ENCODE results near the gene NSF.

The NSF gene

DNA sequence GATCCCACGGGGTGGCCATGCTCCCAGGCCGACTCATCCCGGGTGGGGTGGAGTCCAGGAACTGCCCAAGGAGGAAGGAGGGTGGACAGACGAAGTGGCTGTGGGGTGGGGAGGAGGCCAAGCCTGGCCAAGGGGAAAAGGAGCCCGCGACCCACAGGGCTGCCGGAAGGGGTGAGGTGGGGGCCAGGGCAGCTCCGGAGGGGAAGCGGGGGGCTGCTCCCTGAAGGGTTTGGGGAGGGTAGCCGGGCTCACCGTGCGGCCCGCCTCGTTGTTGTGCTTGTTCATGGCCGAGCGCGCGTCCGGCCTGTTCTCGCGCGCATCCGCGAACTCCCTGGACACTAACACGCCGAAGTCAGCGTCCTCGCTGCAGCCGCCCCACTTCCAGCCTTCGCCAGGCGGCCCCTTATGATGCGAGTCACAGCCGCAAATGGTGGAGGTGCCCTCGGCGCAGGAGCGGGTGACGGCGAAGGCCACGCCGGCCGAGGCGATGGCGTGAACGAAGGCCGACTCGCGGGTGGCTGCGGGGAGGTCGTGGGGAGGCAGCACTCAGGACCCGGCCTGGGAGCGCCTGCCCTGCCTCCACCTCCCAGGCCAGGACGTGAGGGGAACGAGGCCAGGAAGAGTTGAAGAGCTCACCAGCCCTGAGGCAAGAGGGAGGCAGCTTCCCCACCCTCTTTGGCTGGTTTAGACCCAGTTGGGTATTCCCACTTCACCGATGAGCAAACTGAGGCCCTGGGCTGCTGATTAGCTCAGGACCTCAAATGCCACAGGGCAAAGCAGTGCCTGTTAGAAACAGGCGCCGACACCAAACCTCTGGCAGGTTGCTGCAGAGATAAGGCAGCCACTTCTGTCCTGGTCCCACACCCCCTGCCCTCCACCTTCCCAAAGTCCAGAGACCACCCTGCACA is 179.3 kb downstream of the NSF start:
- in situ Hi-C loops (cut with MboI; ENCODE audit: low pct_unique_long_range_greater_than_20kb, low sequenced_read_pairs): no loop called here

GRCh38 chr17:46770439-46770817 is 180.0 kb downstream of the NSF start:
- in situ Hi-C loops (cut with MboI; ENCODE audit: low pct_unique_long_range_greater_than_20kb, low sequenced_read_pairs): no loop called here
- DNase-seq: no peak

More for the DNA sequence above, 179.3 kb downstream of the NSF start:
- no peak for DNase-seq

- in situ Hi-C loops (cut with MboI; ENCODE audit: low pct_unique_long_range_greater_than_20kb, low sequenced_read_pairs): no loop called here
- DNase-seq: peak; percentile 47
These were observed 180.5 kb downstream of the NSF start for GRCh38 chr17:46770818-46771560.

DNA sequence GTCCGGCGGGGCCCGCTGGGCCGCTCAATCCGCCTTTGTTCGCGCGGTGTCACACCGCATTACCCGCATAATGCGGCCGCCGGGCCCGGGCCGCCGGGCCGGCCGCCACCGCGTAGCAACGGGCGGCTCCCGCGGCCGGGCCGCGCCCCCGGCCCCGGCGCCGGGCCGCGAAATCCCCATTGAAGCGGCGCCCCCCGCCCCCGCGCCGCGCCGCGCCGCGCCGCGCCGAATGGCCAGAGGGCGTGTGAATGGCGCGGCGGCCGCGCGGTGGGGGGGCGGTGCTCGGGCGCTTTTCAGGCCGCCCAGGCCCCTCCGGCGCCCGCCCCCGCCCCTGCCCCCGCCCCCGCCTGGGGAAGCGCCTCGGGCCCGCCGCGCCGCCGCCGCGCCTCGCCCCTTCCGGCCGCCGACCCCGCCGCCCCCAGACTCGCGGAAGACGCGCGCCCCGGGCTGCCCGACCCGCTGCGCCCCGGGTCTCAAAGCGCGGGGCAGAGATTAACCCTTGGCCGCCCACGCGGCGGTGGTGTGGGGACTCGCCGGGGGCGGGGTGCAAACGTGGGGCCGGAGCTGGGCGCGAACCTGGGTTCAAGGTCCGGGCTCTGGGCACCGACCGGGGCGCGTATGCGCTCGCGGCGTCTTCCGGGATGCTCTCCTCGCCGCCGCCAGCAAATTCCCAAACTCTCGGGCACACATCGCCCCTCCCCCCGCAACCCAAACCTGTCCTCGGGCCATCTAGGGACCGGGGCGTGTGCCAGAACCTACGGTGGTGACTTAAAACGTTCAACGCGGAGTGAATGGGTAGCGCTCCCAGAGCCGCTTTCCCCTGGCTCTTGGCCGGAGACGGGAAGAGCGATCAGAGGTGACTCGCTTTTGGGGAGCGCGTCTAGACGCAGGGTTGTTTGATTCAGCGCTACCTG is 181.3 kb downstream of the NSF start:
- peak; percentile 21 for DNase-seq
- in situ Hi-C loops (cut with MboI; ENCODE audit: low pct_unique_long_range_greater_than_20kb, low sequenced_read_pairs): no loop called here

- DNase-seq: no peak
- in situ Hi-C loops (cut with MboI; ENCODE audit: low pct_unique_long_range_greater_than_20kb, low sequenced_read_pairs): no loop called here
These were observed 182.2 kb downstream of the NSF start for GRCh38 chr17:46772475-46773220.

DNA sequence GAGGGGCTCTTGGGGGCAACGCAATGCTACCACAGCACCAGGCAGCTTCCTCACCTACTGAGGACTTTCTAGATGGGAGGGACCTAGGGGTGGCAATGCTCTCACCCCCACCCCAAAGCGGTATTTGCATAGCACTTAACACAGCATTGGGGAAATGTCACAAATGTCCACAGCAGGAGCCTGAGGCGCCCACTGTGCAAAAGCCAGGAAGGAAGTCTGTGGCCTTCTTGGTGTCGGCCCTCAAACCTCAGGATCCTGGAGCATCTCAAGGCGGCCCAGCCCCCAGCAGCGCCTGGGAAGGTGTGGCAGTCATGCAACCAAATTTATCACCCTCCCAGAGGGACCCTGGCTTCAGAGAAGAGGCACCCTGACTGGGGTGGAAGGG is 182.7 kb downstream of the NSF start:
- DNase-seq: peak; percentile 74
- in situ Hi-C loops (cut with MboI; ENCODE audit: low pct_unique_long_range_greater_than_20kb, low sequenced_read_pairs): no loop called here

GRCh38 chr17:46773676-46774075 is 183.2 kb downstream of the NSF start:
- in situ Hi-C loops (cut with MboI; ENCODE audit: low pct_unique_long_range_greater_than_20kb, low sequenced_read_pairs): no loop called here
- no peak for DNase-seq

GRCh38 chr17:46774108-46774737 is 183.8 kb downstream of the NSF start:
- in situ Hi-C loops (cut with MboI; ENCODE audit: low pct_unique_long_range_greater_than_20kb, low sequenced_read_pairs): no loop called here
- DNase-seq: no peak

DNA sequence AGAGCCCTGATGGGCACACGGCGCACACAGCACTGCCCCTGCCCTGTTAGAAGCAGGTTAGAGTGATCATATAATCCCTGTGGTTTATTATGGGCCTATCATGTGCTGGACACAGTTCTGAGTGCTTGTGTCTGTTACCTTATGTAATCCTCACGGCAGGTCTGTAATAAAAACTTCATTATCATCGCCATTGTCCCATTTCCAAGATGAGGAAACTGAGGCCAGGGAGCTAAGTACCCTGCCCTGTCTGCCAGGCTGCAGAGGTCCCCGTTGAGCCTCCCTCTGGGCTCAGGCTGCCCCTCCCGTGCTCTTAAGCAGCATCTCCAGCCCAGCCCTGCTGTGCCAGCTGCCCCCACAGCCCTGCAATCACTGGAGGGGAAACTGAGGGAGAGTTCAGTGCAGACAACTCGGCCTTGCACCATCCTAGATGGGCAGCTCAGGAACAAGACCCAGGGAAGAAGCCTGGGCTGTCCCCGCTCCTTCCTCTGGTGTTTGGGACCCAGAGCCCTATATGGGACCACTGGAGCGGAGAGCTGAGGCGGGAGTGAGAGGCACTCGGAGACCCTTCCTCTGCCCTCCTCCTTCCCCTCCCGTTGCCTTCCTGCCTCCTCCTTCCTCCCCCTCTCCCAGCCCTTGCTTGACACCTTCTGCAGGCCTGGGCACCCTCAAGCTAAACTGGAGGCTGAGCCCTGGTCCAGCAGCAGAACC is 186.0 kb downstream of the NSF start:
- DNase-seq: no peak
- in situ Hi-C loops (cut with MboI; ENCODE audit: low pct_unique_long_range_greater_than_20kb, low sequenced_read_pairs): no loop called here

DNA sequence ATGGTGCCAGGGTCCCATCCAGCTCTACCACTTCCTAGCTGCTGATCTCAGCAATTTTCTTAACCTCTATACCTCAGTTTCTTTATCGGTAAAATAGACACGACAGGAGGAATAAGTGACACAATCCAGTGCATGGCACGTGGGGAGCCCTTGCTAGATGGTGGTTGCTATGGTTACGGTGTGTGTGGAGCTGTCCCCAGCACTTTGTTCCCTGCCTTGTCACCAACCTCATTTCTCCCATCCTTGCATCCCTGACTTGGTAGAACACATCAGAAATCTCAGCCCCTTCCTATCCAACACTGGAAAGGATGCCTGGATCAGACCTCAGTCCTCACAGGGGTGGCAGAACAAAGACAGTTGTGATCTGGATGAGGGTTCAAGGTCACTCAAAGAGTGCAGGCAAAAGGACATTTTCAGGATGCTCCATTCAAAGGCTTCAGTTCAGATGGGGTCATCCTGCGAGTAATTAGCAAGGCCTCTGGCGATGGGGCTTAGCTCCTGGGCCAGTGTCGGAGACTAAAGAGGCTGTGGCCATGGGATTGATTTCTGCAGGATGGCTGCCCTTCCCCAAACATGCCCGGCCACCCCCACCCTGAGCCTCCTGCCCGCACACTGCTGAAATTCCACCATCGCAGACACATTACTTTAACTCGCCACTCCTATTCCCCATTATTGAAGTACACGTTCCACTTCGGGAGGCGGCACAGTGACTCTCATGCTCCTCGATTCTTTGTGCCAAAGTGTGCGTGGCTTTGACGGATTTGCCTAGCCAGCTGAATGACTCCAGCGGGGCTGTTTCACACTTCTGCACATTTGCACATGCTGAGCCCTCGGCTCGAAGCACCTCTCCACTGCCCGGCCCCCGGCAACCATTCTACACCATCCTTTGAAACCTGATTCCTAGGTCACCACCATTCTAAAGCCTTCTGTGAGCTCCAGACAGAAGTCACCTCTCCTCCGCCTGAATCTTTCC is 187.8 kb downstream of the NSF start:
- in situ Hi-C loops (cut with MboI; ENCODE audit: low pct_unique_long_range_greater_than_20kb, low sequenced_read_pairs): no loop called here
- peak; percentile 37 for DNase-seq

- in situ Hi-C loops (cut with MboI; ENCODE audit: low pct_unique_long_range_greater_than_20kb, low sequenced_read_pairs): no loop called here
- DNase-seq: no peak
These were observed 189.5 kb downstream of the NSF start for GRCh38 chr17:46780003-46780373.

DNA sequence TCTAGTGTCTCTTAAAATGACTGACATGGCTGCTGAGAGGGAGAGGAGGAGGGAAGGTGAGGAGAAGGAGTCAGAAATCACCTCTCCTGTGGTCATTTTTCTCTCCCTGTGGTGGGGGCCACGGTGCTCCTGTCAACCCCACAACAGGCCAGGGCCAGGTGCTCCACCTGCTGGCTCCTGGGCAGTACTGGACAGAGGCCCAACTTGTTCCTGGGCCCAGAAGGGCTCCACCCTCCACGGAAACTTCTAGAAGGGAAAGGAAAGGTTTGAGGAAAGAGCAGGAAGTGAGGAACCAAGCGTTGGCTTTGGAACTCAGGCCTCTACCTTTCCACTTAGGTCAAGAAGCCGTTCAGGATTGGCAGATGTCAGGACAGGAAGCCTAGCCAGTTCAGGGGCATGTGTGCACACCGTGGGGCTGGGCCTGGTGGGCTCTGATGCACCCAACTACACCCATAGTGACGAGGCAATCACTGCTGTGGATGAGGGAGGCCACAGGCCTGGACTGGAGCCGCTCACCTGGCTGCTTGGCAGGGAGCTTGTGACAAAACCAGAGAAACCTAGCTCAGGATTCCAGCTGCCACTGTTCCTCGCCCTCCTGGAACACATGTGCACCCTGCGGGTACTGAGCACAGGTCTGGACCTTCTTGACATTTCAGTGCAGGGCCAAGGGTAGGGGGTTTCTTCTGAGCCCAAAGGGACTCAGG is 191.9 kb downstream of the NSF start:
- in situ Hi-C loops (cut with MboI; ENCODE audit: low pct_unique_long_range_greater_than_20kb, low sequenced_read_pairs): no loop called here
- DNase-seq: peak; percentile 40

GRCh38 chr17:46783031-46783593 is 192.6 kb downstream of the NSF start:
- no peak for DNase-seq
- in situ Hi-C loops (cut with MboI; ENCODE audit: low pct_unique_long_range_greater_than_20kb, low sequenced_read_pairs): no loop called here

DNA sequence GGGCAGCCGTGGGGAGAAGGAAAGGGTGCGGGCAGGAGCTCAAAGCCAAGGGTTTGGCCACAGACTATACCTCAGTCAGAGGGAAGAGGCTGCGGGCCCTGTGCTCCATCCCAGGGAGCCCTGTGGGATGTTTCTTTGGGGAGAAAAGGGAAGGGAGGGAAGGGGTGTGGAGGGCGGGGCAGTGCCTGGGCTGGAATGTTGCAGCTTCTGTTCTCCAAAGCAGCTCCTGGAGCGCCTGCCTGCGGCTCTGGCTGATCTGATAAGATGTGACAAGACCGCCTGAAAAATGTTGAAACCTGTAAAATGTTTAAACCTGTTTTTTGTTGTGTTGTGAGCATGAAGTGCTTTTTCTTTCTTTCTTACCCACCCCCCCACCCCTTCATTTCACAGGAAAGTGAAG is 195.2 kb downstream of the NSF start:
- in situ Hi-C loops (cut with MboI; ENCODE audit: low pct_unique_long_range_greater_than_20kb, low sequenced_read_pairs): no loop called here
- DNase-seq: no peak

- in situ Hi-C loops (cut with MboI; ENCODE audit: low pct_unique_long_range_greater_than_20kb, low sequenced_read_pairs): no loop called here
- no peak for DNase-seq
These were observed 197.0 kb downstream of the NSF start for GRCh38 chr17:46787478-46787877.

DNA sequence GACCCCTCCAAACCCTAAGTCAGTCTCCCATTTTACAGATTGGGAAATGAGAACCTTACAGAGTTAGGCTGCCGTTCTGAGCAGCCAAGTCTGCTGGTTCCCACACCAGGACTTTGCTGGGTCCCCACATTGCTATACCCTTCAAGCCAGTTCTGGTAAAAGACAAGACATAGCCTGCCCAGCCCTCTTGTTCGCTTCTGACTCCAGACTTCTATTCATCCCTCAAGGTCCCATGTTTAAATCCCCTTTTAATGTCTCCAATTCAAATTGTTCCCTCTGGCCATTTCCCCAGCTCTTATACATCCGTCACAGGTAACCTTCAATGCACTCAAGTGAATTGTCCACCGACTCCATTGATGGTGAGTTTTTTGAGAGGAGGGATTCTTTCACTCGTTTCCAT is 197.8 kb downstream of the NSF start:
- in situ Hi-C loops (cut with MboI; ENCODE audit: low pct_unique_long_range_greater_than_20kb, low sequenced_read_pairs): no loop called here
- DNase-seq: no peak
